HG02759 (cell line): Measurements from ENCODE around the gene RANBP9.

Source experiments
- ATAC-seq: cut with Tn5 transposase; IDR thresholded peaks from one replicate; pipeline ENCODE4 v1.9.1; 2021; ENCODE audit warnings: mild to moderate bottlenecking, moderate library complexity; ENCODE audit not compliant: unreplicated experiment

Gene RANBP9

GRCh38 chr6:13572240-13572639 lies 139.4 kb downstream of the RANBP9 start:
- ATAC-seq, result no peak
